Activated T-cell treated with anti-CD3 and anti-CD28 coated beads, Interleukin-2, amount 50 U/mL, for 24 hours (primary cell): Measurements from ENCODE around the gene TPK1.
"Not testable (repeated sequence)": the region's sequence is repeated elsewhere in the genome, so short reads cannot be mapped to it uniquely, and the experiment has no call there.

ENCODE experiments used
- DNase-seq: peaks from one replicate; pipeline ENCODE4 v3.0.0-alpha.2; 2020
- H3K27ac Mint-ChIP-seq: 2 replicates; pipeline ENCODE4 v1.8.0; 2020; ENCODE audit warnings: mild to moderate bottlenecking, mixed read lengths
- H3K27me3 Mint-ChIP-seq: 2 replicates; pipeline ENCODE4 v1.8.0; 2020; ENCODE audit warnings: mixed read lengths
- H3K36me3 Mint-ChIP-seq: 2 replicates; pipeline ENCODE4 v1.8.0; 2020; ENCODE audit warnings: low read depth, mixed read lengths
- H3K4me1 Mint-ChIP-seq: 2 replicates; pipeline ENCODE4 v1.8.0; 2020; ENCODE audit warnings: low read depth, mixed read lengths
- H3K4me3 Mint-ChIP-seq: 2 replicates; pipeline ENCODE4 v1.8.0; 2020; ENCODE audit warnings: mild to moderate bottlenecking, moderate library complexity, mixed read lengths
- H3K9me3 Mint-ChIP-seq: 2 replicates; pipeline ENCODE4 v1.8.0; 2020; ENCODE audit warnings: mixed read lengths

TPK1 gene

DNA sequence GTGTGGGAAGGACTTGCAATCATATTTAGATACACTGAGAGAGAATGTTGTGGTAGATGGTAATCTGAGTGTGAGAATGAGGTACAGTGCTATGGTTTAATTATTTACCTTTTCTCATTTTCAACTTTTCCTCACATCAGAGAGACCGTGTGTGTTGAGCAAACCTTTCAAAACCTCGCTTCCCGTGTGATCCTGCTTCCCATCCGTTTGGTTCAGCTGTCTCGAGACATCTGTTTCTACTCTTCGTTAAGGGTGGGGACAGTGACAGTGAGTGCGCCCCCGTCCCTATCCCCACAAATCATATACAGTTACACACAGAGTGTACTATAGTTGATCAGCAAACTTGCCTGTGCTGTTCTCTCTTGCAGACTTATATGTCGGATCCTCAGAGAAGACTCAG is 399.4 kb downstream of the TPK1 start:
- no peak overlapping the region for H3K4me3 Mint-ChIP-seq
- no peak overlapping the region for H3K27ac Mint-ChIP-seq
- H3K36me3 Mint-ChIP-seq: no peaks in the 10 kb centered on the region
- no peaks in the 10 kb centered on the region for H3K27me3 Mint-ChIP-seq
- no peaks in the 10 kb centered on the region for H3K4me1 Mint-ChIP-seq
- H3K9me3 Mint-ChIP-seq: no peaks in the 10 kb centered on the region
- DNase-seq: no peak

GRCh38 chr7:144428431-144428830 is 407.4 kb downstream of the TPK1 start:
- Mint-ChIP-seq H3K9me3 (peaks cover 22% of the 10 kb centered on the region), H3K27me3 (no peaks in the 10 kb centered on the region), H3K4me1 (no peaks in the 10 kb centered on the region), H3K4me3 (no peak overlapping the region), H3K36me3 (no peaks in the 10 kb centered on the region), H3K27ac (no peak overlapping the region)
- DNase-seq: no peak

GRCh38 chr7:144427539-144427938 is 408.3 kb downstream of the TPK1 start:
- not testable (repeated sequence) for H3K27ac Mint-ChIP-seq, H3K36me3 Mint-ChIP-seq, H3K4me3 Mint-ChIP-seq, H3K4me1 Mint-ChIP-seq, DNase-seq, H3K27me3 Mint-ChIP-seq
- H3K9me3 Mint-ChIP-seq: peaks cover 22% of the 10 kb centered on the region

- H3K27me3 Mint-ChIP-seq: peaks cover 22% of the 10 kb centered on the region
- H3K27ac Mint-ChIP-seq, H3K36me3 Mint-ChIP-seq, H3K9me3 Mint-ChIP-seq, H3K4me1 Mint-ChIP-seq, DNase-seq, H3K4me3 Mint-ChIP-seq: not testable (repeated sequence)
These were observed 416.9 kb downstream of the TPK1 start for GRCh38 chr7:144418931-144419330.

GRCh38 chr7:144416341-144416740 is 419.5 kb downstream of the TPK1 start:
- Mint-ChIP-seq H3K27me3 (peaks cover 22% of the 10 kb centered on the region), H3K36me3 (no peaks in the 10 kb centered on the region), H3K4me3 (no peak overlapping the region), H3K9me3 (no peaks in the 10 kb centered on the region), H3K27ac (no peak overlapping the region), H3K4me1 (no peaks in the 10 kb centered on the region)
- no peak for DNase-seq

- Mint-ChIP-seq H3K36me3 (no peaks in the 10 kb centered on the region), H3K27me3 (peaks cover 23% of the 10 kb centered on the region)
These were observed 420.0 kb downstream of the TPK1 start for GRCh38 chr7:144415858-144416257.

DNA sequence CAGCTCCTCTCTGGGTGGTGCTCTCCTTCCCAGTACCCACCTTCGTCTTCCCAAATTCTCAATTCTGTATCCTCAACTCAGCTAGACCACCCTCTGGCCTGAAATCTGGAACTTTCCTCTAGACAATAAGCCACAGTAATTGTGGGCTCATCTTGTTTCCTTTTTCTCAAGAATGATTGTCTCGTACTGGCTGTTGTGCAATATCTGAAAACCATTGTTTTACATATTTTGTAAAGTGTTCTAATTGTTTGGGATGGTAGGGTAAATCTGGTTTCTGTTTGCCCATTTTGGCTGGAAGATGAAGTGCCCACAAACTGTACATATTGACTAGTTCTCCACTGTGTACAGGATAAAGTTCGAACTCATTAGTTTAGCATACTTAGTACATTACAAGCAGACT is 421.0 kb downstream of the TPK1 start:
- Mint-ChIP-seq H3K4me1 (no peaks in the 10 kb centered on the region), H3K27ac (no peak overlapping the region), H3K9me3 (no peaks in the 10 kb centered on the region), H3K36me3 (no peaks in the 10 kb centered on the region), H3K27me3 (peaks cover 30% of the 10 kb centered on the region), H3K4me3 (no peak overlapping the region)
- DNase-seq: no peak

More at GRCh38 chr7:144415858-144416257, 420.0 kb downstream of the TPK1 start:
- H3K4me1 Mint-ChIP-seq: no peaks in the 10 kb centered on the region
- no peak for DNase-seq
- H3K9me3 Mint-ChIP-seq: no peaks in the 10 kb centered on the region
- no peak overlapping the region for H3K27ac Mint-ChIP-seq
- H3K4me3 Mint-ChIP-seq: no peak overlapping the region

GRCh38 chr7:144410441-144410840 is 425.4 kb downstream of the TPK1 start:
- no peak overlapping the region for H3K27ac Mint-ChIP-seq
- H3K36me3 Mint-ChIP-seq: no peaks in the 10 kb centered on the region
- no peaks in the 10 kb centered on the region for H3K9me3 Mint-ChIP-seq
- DNase-seq: no peak
- no peak overlapping the region for H3K4me3 Mint-ChIP-seq
- H3K4me1 Mint-ChIP-seq: no peaks in the 10 kb centered on the region
- H3K27me3 Mint-ChIP-seq: peaks cover 19% of the 10 kb centered on the region

- Mint-ChIP-seq H3K4me1 (no peaks in the 10 kb centered on the region), H3K36me3 (no peaks in the 10 kb centered on the region), H3K27me3 (peaks cover 10% of the 10 kb centered on the region), H3K27ac (no peak overlapping the region), H3K4me3 (no peak overlapping the region), H3K9me3 (no peaks in the 10 kb centered on the region)
- DNase-seq: no peak
These were observed 427.7 kb downstream of the TPK1 start for GRCh38 chr7:144408121-144408520.

DNA sequence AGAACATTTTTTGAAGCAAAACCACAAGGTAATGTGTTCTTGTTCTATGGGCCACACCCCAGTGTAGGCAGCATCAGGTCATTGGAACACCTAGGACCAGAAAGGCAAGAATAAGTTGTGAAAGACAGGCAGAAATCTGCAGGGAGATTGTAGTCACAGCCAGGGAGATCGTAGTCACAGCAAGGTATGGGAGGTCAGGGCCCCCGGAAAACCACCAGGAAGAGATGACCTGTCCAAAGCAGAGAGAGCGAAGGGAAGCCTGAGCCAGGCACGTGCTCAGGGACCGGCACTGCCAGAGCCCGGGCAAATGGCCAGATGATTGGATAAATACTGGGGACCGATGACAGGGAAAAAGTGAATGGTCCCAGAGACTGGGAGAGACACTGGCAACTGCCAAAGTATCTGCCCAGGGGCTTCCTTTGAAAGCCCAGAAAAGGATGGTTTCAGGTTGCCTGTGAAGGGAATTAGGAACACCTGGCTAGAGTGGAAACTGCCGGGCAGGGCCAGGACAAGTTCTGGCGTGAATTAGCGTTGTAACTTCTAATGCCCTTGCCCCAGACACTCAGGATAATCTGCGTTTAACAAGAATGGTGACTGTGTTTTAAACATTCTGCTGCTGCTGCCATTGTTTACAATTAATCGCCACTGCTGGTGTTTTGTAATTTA is 428.5 kb downstream of the TPK1 start:
- no peaks in the 10 kb centered on the region for H3K36me3 Mint-ChIP-seq
- H3K9me3 Mint-ChIP-seq: no peaks in the 10 kb centered on the region
- no peak overlapping the region for H3K4me3 Mint-ChIP-seq
- no peaks in the 10 kb centered on the region for H3K4me1 Mint-ChIP-seq
- peaks cover 11% of the 10 kb centered on the region for H3K27me3 Mint-ChIP-seq
- no peak for DNase-seq
- no peak overlapping the region for H3K27ac Mint-ChIP-seq

GRCh38 chr7:144404946-144405345 is 430.9 kb downstream of the TPK1 start:
- Mint-ChIP-seq H3K4me3 (no peak overlapping the region), H3K27ac (no peak overlapping the region), H3K36me3 (no peaks in the 10 kb centered on the region), H3K27me3 (peaks cover 5% of the 10 kb centered on the region), H3K9me3 (no peaks in the 10 kb centered on the region), H3K4me1 (no peaks in the 10 kb centered on the region)
- no peak for DNase-seq

DNA sequence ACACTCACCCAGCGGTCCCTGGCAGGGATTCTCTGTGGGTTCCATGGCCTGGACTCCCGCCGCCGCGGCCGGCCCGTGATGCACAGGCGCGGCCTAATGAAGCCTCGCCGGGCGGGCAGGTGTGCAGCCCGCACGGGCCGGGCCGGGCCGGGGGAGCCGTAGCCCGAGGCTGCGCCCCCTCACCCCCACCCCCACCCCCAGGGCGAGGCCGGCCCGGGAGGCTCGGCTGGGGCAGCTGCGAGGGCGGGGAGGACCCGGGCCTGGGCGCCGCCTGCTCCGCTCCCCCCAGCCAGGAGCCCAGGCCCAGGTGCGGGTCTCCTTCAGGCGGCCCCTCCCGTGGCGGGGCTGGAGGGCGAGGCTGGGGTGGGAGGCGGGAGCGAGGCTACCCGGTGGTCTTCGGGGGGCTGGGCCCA is 432.2 kb downstream of the TPK1 start, which contains the start of gene NOBOX:
TSS of gene NOBOX (minus strand) at position 45 of the 413 bp plus-strand sequence.
- Mint-ChIP-seq H3K27ac (no peak within 1 kb of the TSS), H3K9me3 (no peaks in the 10 kb centered on the region), H3K27me3 (peaks cover 4% of the 10 kb centered on the region), H3K4me3 (no peak within 1 kb of the TSS), H3K36me3 (no peaks in the 10 kb centered on the region), H3K4me1 (no peaks in the 10 kb centered on the region)
- DNase-seq: no peak

GRCh38 chr7:144403102-144403501 is 432.8 kb downstream of the TPK1 start:
- no peak for DNase-seq
- H3K4me1 Mint-ChIP-seq: no peaks in the 10 kb centered on the region
- no peak overlapping the region for H3K4me3 Mint-ChIP-seq
- peaks cover 4% of the 10 kb centered on the region for H3K27me3 Mint-ChIP-seq
- H3K36me3 Mint-ChIP-seq: no peaks in the 10 kb centered on the region
- no peaks in the 10 kb centered on the region for H3K9me3 Mint-ChIP-seq
- no peak overlapping the region for H3K27ac Mint-ChIP-seq
